ENCODE data around the gene YLPM1.

Gene YLPM1

DNA sequence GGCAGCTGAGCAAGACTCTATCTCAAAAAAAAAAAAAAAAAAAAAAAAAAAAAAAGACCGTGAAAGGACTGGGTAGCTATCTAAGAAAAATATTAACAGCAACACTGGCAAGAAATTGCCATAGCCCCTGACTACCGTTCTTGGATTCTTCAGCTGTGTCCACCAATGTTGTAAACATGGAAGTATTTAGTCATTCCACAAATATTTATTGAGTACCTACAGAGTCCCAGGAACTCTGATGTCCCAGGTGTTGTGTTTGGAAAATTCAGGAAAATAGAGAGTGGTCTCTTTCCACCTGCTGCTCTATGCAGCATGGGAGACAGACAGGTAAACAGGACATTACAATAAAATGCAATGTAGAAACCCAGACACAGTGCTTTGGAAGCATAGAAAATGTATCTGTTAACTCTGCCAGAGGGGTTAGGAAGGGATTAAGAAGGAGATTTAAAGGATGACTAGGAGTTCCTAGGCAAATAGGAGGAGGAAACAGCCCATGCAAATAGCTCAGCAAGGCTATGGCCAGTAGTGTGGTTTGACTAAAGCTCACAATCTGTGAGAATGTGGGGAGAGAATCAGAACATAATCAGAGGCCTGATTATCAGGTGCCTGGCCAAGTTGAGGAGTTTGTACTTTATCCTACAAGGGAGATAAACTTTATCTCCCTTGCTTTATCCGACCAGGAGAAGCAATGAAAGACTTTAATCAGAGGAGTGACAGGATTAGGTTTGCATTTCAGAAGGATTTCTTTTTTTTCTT lies 116.5 kb downstream of the YLPM1 start:
- DNase-seq: no peak

DNA sequence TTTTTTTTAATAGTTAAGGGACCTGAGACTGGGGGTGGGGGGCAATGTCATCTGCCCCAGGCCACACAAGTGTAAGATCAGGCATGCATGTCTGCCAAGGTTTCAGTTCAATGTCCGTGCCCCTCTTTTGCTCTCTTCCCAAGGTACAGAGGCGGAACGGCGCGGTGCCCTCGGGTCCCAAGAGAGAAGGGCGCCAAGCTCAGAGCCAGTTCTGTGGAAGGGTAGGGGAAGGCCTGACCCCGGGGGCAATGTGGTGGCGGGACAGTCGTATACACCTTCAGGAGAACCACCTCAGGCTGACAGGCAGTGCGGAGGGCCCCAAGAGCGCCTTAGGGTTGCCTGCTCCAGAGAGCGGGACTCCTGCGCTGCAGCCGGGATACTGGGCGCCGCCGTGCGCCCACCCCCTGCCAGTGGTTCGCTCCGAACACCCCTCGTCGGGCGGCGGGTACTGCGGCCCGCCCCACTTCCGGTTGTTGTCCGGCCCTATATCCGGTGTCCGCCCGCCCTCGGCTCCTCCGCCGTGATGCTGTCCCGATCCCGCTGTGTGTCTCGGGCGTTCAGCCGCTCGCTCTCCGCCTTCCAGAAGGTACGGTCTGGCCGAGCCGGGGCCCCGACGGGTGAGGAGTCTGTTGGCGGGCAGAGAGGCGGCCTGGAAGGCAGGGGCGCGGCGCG lies 118.5 kb downstream of the YLPM1 start, which contains the start of gene DLST:
TSS of gene DLST (plus strand) at position 486 of the 672 bp plus-strand sequence. CDS start at position 524, 38 bp downstream.
- DNase-seq: peak; percentile 78 to 83

DNA sequence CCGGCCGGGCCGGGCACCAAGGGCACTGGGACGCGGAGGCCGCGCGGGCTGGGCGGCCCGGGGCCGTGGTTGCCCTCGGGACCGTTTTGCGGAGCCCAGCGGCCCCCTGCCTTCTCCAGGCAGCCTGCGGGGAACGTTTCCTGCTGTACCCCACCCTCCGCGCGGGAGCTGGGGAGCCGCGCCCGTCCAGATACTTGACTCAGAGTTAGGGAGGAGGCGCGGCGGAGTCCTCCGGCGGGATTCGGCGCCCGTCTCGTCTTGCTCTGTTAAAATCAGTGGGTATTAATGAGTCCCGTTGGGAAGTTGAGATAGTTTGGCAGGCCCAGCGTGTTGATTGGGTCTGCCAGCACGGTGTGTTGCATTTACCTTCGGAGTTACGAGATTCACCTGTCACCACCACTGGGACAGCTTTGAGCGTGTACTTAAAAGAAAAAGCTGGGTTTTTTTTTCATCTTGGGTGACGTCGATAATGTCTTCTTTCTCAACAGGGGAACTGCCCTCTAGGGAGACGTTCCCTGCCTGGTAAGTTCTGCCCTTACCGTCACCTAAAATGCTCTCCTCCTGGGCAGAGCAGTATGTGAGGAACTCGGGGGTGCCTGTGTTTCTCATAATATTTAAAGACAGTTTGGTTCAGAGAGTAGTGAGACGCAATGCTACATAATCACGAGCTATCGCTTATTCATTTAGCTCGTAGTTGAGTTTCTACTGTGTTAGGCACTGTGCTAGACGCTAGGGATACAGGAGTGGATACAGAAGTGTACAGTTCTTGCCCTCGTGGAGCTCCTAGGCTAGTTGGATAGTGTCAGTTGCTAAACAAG lies 119.2 kb downstream of the YLPM1 start:
- peak; percentile 35 to 51 for DNase-seq
